GM12878 (cell line): Measurements from ENCODE around the gene BMI1. TPM values are rescaled to one million over a fixed set of nuclear protein-coding genes. Genes with fewer than 3 reads are reported as not detected.

Experiments used
- ATAC-seq: fragments of 200-7000 bp; cut with Tn5 transposase; 3 replicates; pipeline ENCODE4 v1.9.1; 2020; ENCODE audit warnings: mild to moderate bottlenecking, moderate library complexity
- BruUV-seq: library from RNA; stranded (reverse); fragments of 400-500 nt; replicated peaks from 2 replicates; lab custom pipeline; 2021; lab: Mats Ljungman, UMichigan
- CTCF ChIA-PET: fragments of 300-600 bp; sonication (Branson Sonifier 250); formaldehyde crosslinking; extraction: SDS; loops from one replicate; lab custom pipeline; 2021; ENCODE audit warnings: inconsistent platforms; lab: Yijun Ruan, JAX
- POLR2A ChIA-PET: fragments of 350-600 bp; formaldehyde crosslinking; extraction: SDS; loops from one replicate; lab custom pipeline; 2021; ENCODE audit warnings: inconsistent platforms; lab: Charles Lee
- RAD21 ChIA-PET: fragments of 300-600 bp; sonication (Branson Sonifier 250); formaldehyde crosslinking; loops from one replicate; lab custom pipeline; 2023; ENCODE audit warnings: antibody characterized with exemption; ENCODE audit not compliant: unreplicated experiment; lab: Charles Lee
- SMC1A ChIA-PET: fragments of 300-600 bp; sonication (Branson Sonifier 250); formaldehyde crosslinking; loops from one replicate; lab custom pipeline; 2023; ENCODE audit not compliant: unreplicated experiment, uncharacterized antibody; lab: Charles Lee
- DNase-seq: peaks from one replicate; pipeline ENCODE4 v3.0.0-alpha.2; 2011; ENCODE audit warnings: low read depth, low spot score
- FAIRE-seq: peaks from 3 replicates; lab custom pipeline; 2011; peaks lifted over from hg19 to GRCh38; lab: Jason Lieb, UNC
- H2AFZ ChIP-seq: 2 replicates; pipeline ENCODE4 v1.6.0; 2011; ENCODE audit warnings: low read depth, low read length, control low read depth; ENCODE audit not compliant: control insufficient read depth
- H3K27ac ChIP-seq: 2 replicates; pipeline ENCODE4 v1.5.1; 2011; ENCODE audit warnings: control low read depth; ENCODE audit not compliant: control insufficient read depth, insufficient read depth
- H3K27me3 ChIP-seq, 2 experiments: replicated peaks in 1 of 2; 2 replicates each; pipeline versions ENCODE4 v1.6.0 to v1.6.1; 2011; ENCODE audit warnings: low read length in 1 of 2; ENCODE audit not compliant: control insufficient read depth in 2 of 2, insufficient read depth in 2 of 2
- H3K36me3 ChIP-seq, 2 experiments: 2 replicates each; pipeline ENCODE4 v1.5.1; 2011; ENCODE audit warnings: low read length in 1 of 2; ENCODE audit not compliant: control insufficient read depth in 2 of 2, insufficient read depth in 2 of 2
- H3K4me1 ChIP-seq: 2 replicates; pipeline ENCODE4 v1.6.1; 2011; ENCODE audit warnings: mild to moderate bottlenecking, low read length, moderate library complexity, mixed read lengths; ENCODE audit not compliant: control insufficient read depth, insufficient read depth
- H3K4me2 ChIP-seq: 2 replicates; pipeline ENCODE4 v1.6.0; 2011; ENCODE audit warnings: control low read depth; ENCODE audit not compliant: control insufficient read depth, insufficient read depth
- H3K4me3 ChIP-seq: fragments of 200-600 bp; sonication (generic); 2 replicates; pipeline ENCODE4 v1.5.1; 2016
- H3K79me2 ChIP-seq: 2 replicates; pipeline ENCODE4 v1.6.0; 2011; ENCODE audit warnings: low read length; ENCODE audit not compliant: control insufficient read depth, insufficient read depth
- H3K9ac ChIP-seq: 2 replicates; pipeline ENCODE4 v1.8.0; 2011; ENCODE audit warnings: low read length, control low read depth, mixed read lengths; ENCODE audit not compliant: control insufficient read depth, insufficient read depth
- H3K9me3 ChIP-seq: replicated peaks from 3 replicates; pipeline ENCODE4 v1.5.1; 2011; ENCODE audit warnings: mild to moderate bottlenecking, low read length; ENCODE audit not compliant: control insufficient read depth, insufficient read depth
- H4K20me1 ChIP-seq: 2 replicates; pipeline ENCODE4 v1.6.0; 2011; ENCODE audit not compliant: control insufficient read depth, insufficient read depth
- CEBPZ ChIP-seq: fragments of 150-350 bp; IDR thresholded peaks from 2 replicates; pipeline ENCODE4 v1.6.1; 2016; ENCODE audit warnings: low read depth, low read length
- EZH2 ChIP-seq: IDR thresholded peaks from 2 replicates; pipeline ENCODE4 v1.6.1; 2012; ENCODE audit warnings: low read depth, mild to moderate bottlenecking, control low read depth, inconsistent platforms, low read length, borderline replicate concordance; ENCODE audit not compliant: control insufficient read depth
- NBN ChIP-seq: fragments of 450-650 bp; IDR thresholded peaks from 2 replicates; pipeline ENCODE4 v1.6.1; 2016
- NR2C1 ChIP-seq: fragments of 450-650 bp; IDR thresholded peaks from 2 replicates; pipeline ENCODE4 v1.6.1; 2017; ENCODE audit warnings: antibody characterized with exemption, mild to moderate bottlenecking, moderate library complexity
- RAD21 ChIP-seq: IDR thresholded peaks from 2 replicates; pipeline ENCODE4 v1.6.1; 2011; ENCODE audit warnings: mild to moderate bottlenecking, low read depth, low read length, moderate library complexity; ENCODE audit not compliant: insufficient read depth
- SMAD1 ChIP-seq: fragments of 450-650 bp; IDR thresholded peaks from 2 replicates; pipeline ENCODE4 v1.6.1; 2018; ENCODE audit warnings: mild to moderate bottlenecking, low read depth; ENCODE audit not compliant: partially characterized antibody
- WGBS: methylation state at CpG from one replicate; pipeline ENCODE4 v1.1.6; 2016; ENCODE audit warnings: low lambda C conversion rate; ENCODE audit not compliant: insufficient replicate concordance, insufficient coverage; ENCODE audit errors: missing lambda C conversion rate; 5-methylcytosine and 5-hydroxymethylcytosine counted together
- in situ Hi-C: fragments of 300-500 bp; cut with MboI; formaldehyde crosslinking; loops from 9 replicates; pipeline ENCODE4 v1.14.3; 2018; ENCODE audit warnings: mixed read lengths
- intact Hi-C: fragments of 100-400 bp; cut with micrococcal nuclease; formaldehyde crosslinking; loops from one replicate; pipeline ENCODE4 v1.14.2; 2022; ENCODE audit not compliant: unreplicated experiment
- polyA plus RNA-seq, 11 experiments: library from polyadenylated mRNA; depleted of rRNA in 4 of 11; unstranded in 6 of 11; stranded (reverse) in 5 of 11; fragments of >200 nt; fragmentation: Nextera tagmentation in 4 of 11; fragmentation: Illumina TruSeq in 1 of 11; extraction: Ambion mirVana in 4 of 11; extraction: Trizol in 1 of 11; gene quantifications; 1 replicate in 1 of 11; 2 replicates in 10 of 11; pipeline versions ENCODE4 v1.2.1 to v1.2.3, GENCODE V29; 2011 to 2016; ENCODE audit warnings: inconsistent platforms in 2 of 11, missing spikeins in 2 of 11, low read depth in 1 of 11
- total RNA-seq, 4 experiments: library from RNA; depleted of rRNA in 3 of 4; stranded (reverse); fragments of >200 nt in 3 of 4; fragmentation: Illumina TruSeq in 1 of 4; extraction: Trizol in 1 of 4; gene quantifications; 2 replicates each; pipeline versions ENCODE4 v1.2.1 to v1.2.3, GENCODE V29; 2013 to 2021
- TF ChIP-seq, protein P1 (sequence below): IDR thresholded peaks from 2 replicates; pipeline ENCODE4 v1.6.1; 2012; ENCODE audit warnings: improper control_type of control experiment, low read depth, low read length; ENCODE audit not compliant: insufficient replicate concordance

Gene BMI1
- total and polyA plus RNA-seq, 10 of the 15 experiments (the other 5 are each of a cell fraction or from before 2014, with no cell fraction given): 8.0 to 49.7 (median 25.8) TPM

- TF ChIP-seq, protein P1, sequence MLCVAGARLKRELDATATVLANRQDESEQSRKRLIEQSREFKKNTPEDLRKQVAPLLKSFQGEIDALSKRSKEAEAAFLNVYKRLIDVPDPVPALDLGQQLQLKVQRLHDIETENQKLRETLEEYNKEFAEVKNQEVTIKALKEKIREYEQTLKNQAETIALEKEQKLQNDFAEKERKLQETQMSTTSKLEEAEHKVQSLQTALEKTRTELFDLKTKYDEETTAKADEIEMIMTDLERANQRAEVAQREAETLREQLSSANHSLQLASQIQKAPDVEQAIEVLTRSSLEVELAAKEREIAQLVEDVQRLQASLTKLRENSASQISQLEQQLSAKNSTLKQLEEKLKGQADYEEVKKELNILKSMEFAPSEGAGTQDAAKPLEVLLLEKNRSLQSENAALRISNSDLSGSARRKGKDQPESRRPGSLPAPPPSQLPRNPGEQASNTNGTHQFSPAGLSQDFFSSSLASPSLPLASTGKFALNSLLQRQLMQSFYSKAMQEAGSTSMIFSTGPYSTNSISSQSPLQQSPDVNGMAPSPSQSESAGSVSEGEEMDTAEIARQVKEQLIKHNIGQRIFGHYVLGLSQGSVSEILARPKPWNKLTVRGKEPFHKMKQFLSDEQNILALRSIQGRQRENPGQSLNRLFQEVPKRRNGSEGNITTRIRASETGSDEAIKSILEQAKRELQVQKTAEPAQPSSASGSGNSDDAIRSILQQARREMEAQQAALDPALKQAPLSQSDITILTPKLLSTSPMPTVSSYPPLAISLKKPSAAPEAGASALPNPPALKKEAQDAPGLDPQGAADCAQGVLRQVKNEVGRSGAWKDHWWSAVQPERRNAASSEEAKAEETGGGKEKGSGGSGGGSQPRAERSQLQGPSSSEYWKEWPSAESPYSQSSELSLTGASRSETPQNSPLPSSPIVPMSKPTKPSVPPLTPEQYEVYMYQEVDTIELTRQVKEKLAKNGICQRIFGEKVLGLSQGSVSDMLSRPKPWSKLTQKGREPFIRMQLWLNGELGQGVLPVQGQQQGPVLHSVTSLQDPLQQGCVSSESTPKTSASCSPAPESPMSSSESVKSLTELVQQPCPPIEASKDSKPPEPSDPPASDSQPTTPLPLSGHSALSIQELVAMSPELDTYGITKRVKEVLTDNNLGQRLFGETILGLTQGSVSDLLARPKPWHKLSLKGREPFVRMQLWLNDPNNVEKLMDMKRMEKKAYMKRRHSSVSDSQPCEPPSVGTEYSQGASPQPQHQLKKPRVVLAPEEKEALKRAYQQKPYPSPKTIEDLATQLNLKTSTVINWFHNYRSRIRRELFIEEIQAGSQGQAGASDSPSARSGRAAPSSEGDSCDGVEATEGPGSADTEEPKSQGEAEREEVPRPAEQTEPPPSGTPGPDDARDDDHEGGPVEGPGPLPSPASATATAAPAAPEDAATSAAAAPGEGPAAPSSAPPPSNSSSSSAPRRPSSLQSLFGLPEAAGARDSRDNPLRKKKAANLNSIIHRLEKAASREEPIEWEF: no peak
- TF ChIP-seq SMAD1: no peak
These were observed 25.3 kb downstream of the BMI1 start (continued) for GRCh38 chr10:22346096-22346661.

DNA sequence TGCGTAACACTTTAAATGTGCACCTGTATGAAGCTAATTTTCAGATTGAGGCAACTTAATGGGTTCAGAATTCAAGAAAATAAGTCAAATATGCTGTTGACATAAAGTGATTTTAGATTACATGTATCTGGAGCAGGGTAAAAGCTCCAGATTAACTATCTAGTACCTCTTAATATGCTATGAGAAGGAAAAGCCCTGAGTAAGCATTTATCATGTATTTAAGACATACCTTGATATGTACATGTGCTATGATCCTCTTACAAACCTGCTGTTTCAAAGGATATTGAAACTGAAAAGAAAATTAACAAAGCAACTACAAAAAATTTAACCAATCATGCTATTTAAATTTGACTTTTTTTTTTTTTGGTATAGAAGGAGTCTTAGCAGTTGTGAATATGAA, 28.9 kb downstream of the BMI1 start:
- no peaks in the 10 kb centered on the region for H3K4me1 ChIP-seq
- no peaks in the 10 kb centered on the region for H4K20me1 ChIP-seq
- TF ChIP-seq EZH2 (no peak), NR2C1 (no peak), CEBPZ (no peak), NBN (no peak), RAD21 (no peak)
- H3K27me3 ChIP-seq: peaks cover 2 to 8% of the 10 kb centered on the region in 2 experiments; a peak in 2 of 4 replicates
- FAIRE-seq: no peak
- H2AFZ ChIP-seq: no peak overlapping the region
- DNase-seq: no peak
- H3K27ac ChIP-seq: no peak overlapping the region
- WGBS: 92% methylated on average over 1 of the region's 1 CpG
- in situ Hi-C loops: no loop called here
- no peak overlapping the region for H3K9ac ChIP-seq
- POLR2A ChIA-PET: interaction anchor here (0.7 to 1.0 kb wide), 2 partner anchors 10 to 92 kb away, joined by 3 read pairs; no protein-coding TSS in a partner anchor
- BruUV-seq: no TSS peak
- H3K9me3 ChIP-seq: peaks cover 4% of the 10 kb centered on the region; the same call in 1 of the 3 replicates
- intact Hi-C loops: no loop called here
- RAD21 ChIA-PET: interaction anchor here (1.2 kb wide), 1 partner anchor 10 kb away, joined by 3 read pairs; no protein-coding TSS in a partner anchor
- no peak overlapping the region for H3K4me2 ChIP-seq
- no peaks in the 10 kb centered on the region for H3K36me3 ChIP-seq
- H3K79me2 ChIP-seq: no peaks in the 10 kb centered on the region
- no peak for ATAC-seq
- SMC1A ChIA-PET: interaction anchor here (0.7 to 1.7 kb wide), 6 partner anchors 16 to 105 kb away, joined by 3 to 4 read pairs (median 3); no protein-coding TSS in a partner anchor
- no peak overlapping the region for H3K4me3 ChIP-seq
- CTCF ChIA-PET: interaction anchor here (0.6 kb wide), 1 partner anchor 371 kb away, joined by 3 read pairs; no protein-coding TSS in a partner anchor
